Panc1 (cell line): ENCODE measurements around the gene CFAP119. TPM values are rescaled to one million over a fixed set of nuclear protein-coding genes. Genes with fewer than 3 reads are reported as not detected.

Experiments used
- ATAC-seq: fragments of 200-7000 bp; cut with Tn5 transposase; 2 replicates; pipeline ENCODE4 v1.9.1; 2020; ENCODE audit warnings: mild to moderate bottlenecking, moderate library complexity
- BruUV-seq: library from RNA; stranded (reverse); fragments of 400-500 nt; replicated peaks from 2 replicates; lab custom pipeline; 2021; lab: Mats Ljungman, UMichigan
- CTCF ChIA-PET: fragments of 300-600 bp; sonication (Branson Sonifier 250); formaldehyde crosslinking; loops from one replicate; lab custom pipeline; 2022; ENCODE audit warnings: antibody characterized with exemption; lab: Charles Lee
- POLR2A ChIA-PET: fragments of 300-600 bp; sonication (Branson Sonifier 250); formaldehyde crosslinking; loops from one replicate; lab custom pipeline; 2022; ENCODE audit warnings: antibody characterized with exemption; lab: Charles Lee
- DNase-seq: peaks from one replicate; pipeline ENCODE4 v3.0.0-alpha.2; 2010; ENCODE audit warnings: low read depth, low spot score
- H3K27ac ChIP-seq: 2 replicates; pipeline ENCODE4 v1.5.1; 2011; ENCODE audit warnings: mild to moderate bottlenecking, low read length, inconsistent platforms
- H3K27me3 ChIP-seq: fragments of 200-500 bp; sonication (Bioruptor generic); 2 replicates; pipeline ENCODE4 v1.6.0; 2014; ENCODE audit warnings: low read length, inconsistent platforms; ENCODE audit not compliant: control insufficient read depth, insufficient read depth
- H3K36me3 ChIP-seq: fragments of 200-500 bp; sonication (Bioruptor generic); 2 replicates; pipeline ENCODE4 v1.5.1; 2014; ENCODE audit warnings: inconsistent platforms, mild to moderate bottlenecking, low read length, moderate library complexity; ENCODE audit not compliant: control insufficient read depth, insufficient read depth
- H3K4me1 ChIP-seq: 2 replicates; pipeline ENCODE4 v1.5.1; 2011; ENCODE audit warnings: inconsistent platforms, mild to moderate bottlenecking, low read length, moderate library complexity; ENCODE audit not compliant: control insufficient read depth, insufficient read depth
- H3K4me3 ChIP-seq, 2 experiments: 2 replicates each; pipeline ENCODE4 v1.5.1; 2011 to 2012; ENCODE audit warnings: low read depth in 2 of 2, low read length in 2 of 2, mild to moderate bottlenecking in 2 of 2, inconsistent platforms in 1 of 2, moderate library complexity in 1 of 2
- H3K9me3 ChIP-seq: fragments of 200-500 bp; sonication (Bioruptor generic); 2 replicates; pipeline ENCODE4 v1.5.1; 2014; ENCODE audit warnings: low read depth, mild to moderate bottlenecking, inconsistent platforms, low read length, moderate library complexity; ENCODE audit not compliant: control insufficient read depth, insufficient read depth
- POLR2AphosphoS5 ChIP-seq: IDR thresholded peaks from 2 replicates; pipeline ENCODE4 v1.6.1; 2012; ENCODE audit warnings: mild to moderate bottlenecking, low read depth, low read length, moderate library complexity
- REST ChIP-seq, 2 experiments: IDR thresholded peaks; 2 replicates each; pipeline ENCODE4 v1.6.1; 2011 to 2012; ENCODE audit warnings: low read depth in 2 of 2, control low read depth in 1 of 2, low read length in 1 of 2, mild to moderate bottlenecking in 1 of 2, moderate library complexity in 1 of 2; ENCODE audit not compliant: insufficient read depth in 1 of 2
- SIN3A ChIP-seq: IDR thresholded peaks from 2 replicates; pipeline ENCODE4 v1.6.1; 2012; ENCODE audit warnings: low read depth, mild to moderate bottlenecking, low read length, moderate library complexity, borderline replicate concordance; ENCODE audit not compliant: insufficient read depth
- TCF7L2 ChIP-seq: IDR thresholded peaks from 2 replicates; pipeline ENCODE4 v1.6.1; 2011; ENCODE audit warnings: mild to moderate bottlenecking, low read depth, low read length, inconsistent platforms
- in situ Hi-C: cut with HindIII; loops from 2 replicates; pipeline ENCODE4 v1.10.0; 2016; ENCODE audit warnings: low sequenced_read_pairs, low pct_unique_long_range_greater_than_20kb
- intact Hi-C: fragments of 100-400 bp; cut with micrococcal nuclease; formaldehyde crosslinking; loops from one replicate; pipeline ENCODE4 v1.10.0; 2022; ENCODE audit not compliant: unreplicated experiment
- total RNA-seq: library from RNA; stranded (reverse); gene quantifications from one replicate; pipeline ENCODE4 v1.2.1, GENCODE V29; 2021; ENCODE audit not compliant: unreplicated experiment
- TF ChIP-seq, protein P1 (sequence below): fragments of 450-650 bp; IDR thresholded peaks from 2 replicates; pipeline ENCODE4 v1.5.1; 2017; ENCODE audit warnings: mild to moderate bottlenecking

Gene CFAP119
- total RNA-seq, 1 experiment from 2014 or later = 21.0 TPM

GRCh38 chr16:30736995-30737793 is 24.7 kb downstream of the CFAP119 start:
- Histone ChIP-seq H3K36me3 (peaks cover 12% of the 10 kb centered on the region), H3K4me1 (peaks cover 19% of the 10 kb centered on the region), H3K27ac (no peak overlapping the region), H3K4me3 (no peak overlapping the region), H3K9me3 (no peaks in the 10 kb centered on the region), H3K27me3 (no peaks in the 10 kb centered on the region)
- intact Hi-C loops = no loop called here
- TF ChIP-seq SIN3A (no peak), POLR2AphosphoS5 (no peak), TCF7L2 (no peak), REST (IDR thresholded peaks at IDR 0.05; ENCODE audit: insufficient read depth in 1 of 2, low read depth in 2 of 2, low read length in 1 of 2) (no peak)
- TF ChIP-seq, protein P1, sequence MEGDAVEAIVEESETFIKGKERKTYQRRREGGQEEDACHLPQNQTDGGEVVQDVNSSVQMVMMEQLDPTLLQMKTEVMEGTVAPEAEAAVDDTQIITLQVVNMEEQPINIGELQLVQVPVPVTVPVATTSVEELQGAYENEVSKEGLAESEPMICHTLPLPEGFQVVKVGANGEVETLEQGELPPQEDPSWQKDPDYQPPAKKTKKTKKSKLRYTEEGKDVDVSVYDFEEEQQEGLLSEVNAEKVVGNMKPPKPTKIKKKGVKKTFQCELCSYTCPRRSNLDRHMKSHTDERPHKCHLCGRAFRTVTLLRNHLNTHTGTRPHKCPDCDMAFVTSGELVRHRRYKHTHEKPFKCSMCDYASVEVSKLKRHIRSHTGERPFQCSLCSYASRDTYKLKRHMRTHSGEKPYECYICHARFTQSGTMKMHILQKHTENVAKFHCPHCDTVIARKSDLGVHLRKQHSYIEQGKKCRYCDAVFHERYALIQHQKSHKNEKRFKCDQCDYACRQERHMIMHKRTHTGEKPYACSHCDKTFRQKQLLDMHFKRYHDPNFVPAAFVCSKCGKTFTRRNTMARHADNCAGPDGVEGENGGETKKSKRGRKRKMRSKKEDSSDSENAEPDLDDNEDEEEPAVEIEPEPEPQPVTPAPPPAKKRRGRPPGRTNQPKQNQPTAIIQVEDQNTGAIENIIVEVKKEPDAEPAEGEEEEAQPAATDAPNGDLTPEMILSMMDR = no peak
- ATAC-seq = no peak
- no peak for DNase-seq
- in situ Hi-C loops = no loop called here
- ChIA-PET POLR2A (no interaction called here), CTCF (no interaction called here)
- no TSS peak for BruUV-seq

DNA sequence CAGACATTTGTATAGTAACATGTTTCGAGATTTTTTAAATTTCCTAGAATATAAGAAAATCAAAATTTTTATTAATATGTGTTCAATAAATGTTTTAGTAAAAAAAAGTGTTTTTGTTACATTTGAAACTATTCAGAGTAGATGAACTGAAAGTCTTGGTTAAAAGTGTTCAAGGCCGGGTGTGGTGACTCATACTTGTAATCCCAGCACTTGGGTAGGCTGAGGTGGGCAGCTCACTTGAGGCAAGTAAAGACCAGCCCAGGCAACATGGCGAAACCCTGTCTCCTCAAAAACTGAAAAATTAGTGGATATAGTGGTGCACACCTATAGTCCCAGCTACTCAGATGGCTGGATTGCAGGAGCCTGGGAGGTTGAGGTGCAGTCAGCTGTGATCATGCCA is 30.5 kb downstream of the CFAP119 start:
- BruUV-seq = no TSS peak
- ATAC-seq (no peak), DNase-seq (no peak)
- intact Hi-C loops (no loop called here), in situ Hi-C loops (no loop called here)
- TF ChIP-seq POLR2AphosphoS5 (no peak), REST (IDR thresholded peaks at IDR 0.05; ENCODE audit: insufficient read depth in 1 of 2, low read depth in 2 of 2, low read length in 1 of 2) (no peak), SIN3A (no peak), TCF7L2 (no peak)
- TF ChIP-seq, protein P1 = no peak
- H3K4me3 ChIP-seq = no peak overlapping the region
- ChIA-PET POLR2A (no interaction called here), CTCF (no interaction called here)
- H3K27ac ChIP-seq = no peak overlapping the region
- H3K36me3 ChIP-seq = peaks cover 21% of the 10 kb centered on the region
- H3K27me3 ChIP-seq = no peaks in the 10 kb centered on the region
- H3K4me1 ChIP-seq = no peaks in the 10 kb centered on the region
- H3K9me3 ChIP-seq = no peaks in the 10 kb centered on the region
